Rectal smooth muscle tissue (tissue), 1 donor: ENCODE results near the gene PRR36.
"Not testable (repeated sequence)": the region's sequence is repeated elsewhere in the genome, so short reads cannot be mapped to it uniquely, and the experiment has no call there.

Source experiments
- H3K27ac ChIP-seq: one replicate; pipeline ENCODE4 v1.7.0; 2013; ENCODE audit warnings: low read depth, low read length, inconsistent platforms
- H3K27me3 ChIP-seq: one replicate; pipeline ENCODE4 v1.7.0; 2013; ENCODE audit warnings: low read length; ENCODE audit not compliant: control insufficient read depth, insufficient read depth
- H3K36me3 ChIP-seq: one replicate; pipeline ENCODE4 v1.7.0; 2013; ENCODE audit warnings: low read length; ENCODE audit not compliant: control insufficient read depth, insufficient read depth
- H3K4me1 ChIP-seq: one replicate; pipeline ENCODE4 v1.7.0; 2013; ENCODE audit warnings: low read length; ENCODE audit not compliant: control insufficient read depth, insufficient read depth
- H3K4me3 ChIP-seq: one replicate; pipeline ENCODE4 v1.7.0; 2013; ENCODE audit warnings: low read length
- H3K9ac ChIP-seq: one replicate; pipeline ENCODE4 v1.7.0; 2013; ENCODE audit warnings: low read length

Gene PRR36

DNA sequence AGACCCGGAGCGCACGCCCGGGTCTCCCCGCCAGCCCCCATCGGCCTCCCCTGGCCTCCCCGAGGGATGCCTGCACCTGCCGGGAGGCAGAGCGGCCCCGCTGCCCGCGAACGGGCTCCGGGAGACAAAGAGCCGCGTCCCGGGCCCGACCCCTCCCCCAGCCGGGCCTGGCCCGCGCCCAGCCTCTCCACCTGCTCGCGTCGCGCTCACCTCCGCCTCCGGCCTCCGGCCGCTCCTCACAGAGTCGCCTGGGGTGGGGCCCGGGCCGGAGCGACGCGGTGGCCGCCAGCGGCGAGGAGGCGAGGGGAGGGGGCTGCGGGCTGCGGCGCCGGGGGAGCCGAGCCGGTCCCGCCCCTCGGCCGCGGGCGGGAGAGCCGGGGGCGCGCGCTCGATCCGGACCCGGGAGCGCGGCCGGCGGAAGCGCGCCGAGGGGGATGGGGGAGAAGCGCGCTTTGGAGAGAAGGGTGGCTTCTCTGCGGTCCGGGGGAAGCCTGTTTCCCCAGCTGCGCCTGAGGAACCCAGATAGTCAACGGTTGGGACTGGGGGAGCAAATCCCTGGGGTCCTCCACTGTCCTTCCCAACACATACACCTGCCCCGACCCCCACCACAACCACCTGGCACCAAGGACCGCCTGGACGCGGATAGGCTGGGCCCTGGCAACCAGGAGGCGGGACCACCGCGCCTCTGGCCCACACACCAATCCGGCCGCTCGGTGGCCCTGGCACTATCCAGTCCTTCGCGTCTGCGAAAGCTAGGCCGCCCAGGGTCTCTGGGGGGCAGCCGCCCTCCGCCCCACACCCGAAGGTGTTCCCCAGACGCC lies at the start of gene PRR36:
PRR36 (minus strand) TSS at position 315 of the 821 bp plus-strand sequence. CDS start 701 bp downstream, outside the sequence.
- Histone ChIP-seq H3K27me3 (peaks cover 16% of the 10 kb centered on the region), H3K4me3 (peak within 1 kb of the TSS; percentile 15)

DNA sequence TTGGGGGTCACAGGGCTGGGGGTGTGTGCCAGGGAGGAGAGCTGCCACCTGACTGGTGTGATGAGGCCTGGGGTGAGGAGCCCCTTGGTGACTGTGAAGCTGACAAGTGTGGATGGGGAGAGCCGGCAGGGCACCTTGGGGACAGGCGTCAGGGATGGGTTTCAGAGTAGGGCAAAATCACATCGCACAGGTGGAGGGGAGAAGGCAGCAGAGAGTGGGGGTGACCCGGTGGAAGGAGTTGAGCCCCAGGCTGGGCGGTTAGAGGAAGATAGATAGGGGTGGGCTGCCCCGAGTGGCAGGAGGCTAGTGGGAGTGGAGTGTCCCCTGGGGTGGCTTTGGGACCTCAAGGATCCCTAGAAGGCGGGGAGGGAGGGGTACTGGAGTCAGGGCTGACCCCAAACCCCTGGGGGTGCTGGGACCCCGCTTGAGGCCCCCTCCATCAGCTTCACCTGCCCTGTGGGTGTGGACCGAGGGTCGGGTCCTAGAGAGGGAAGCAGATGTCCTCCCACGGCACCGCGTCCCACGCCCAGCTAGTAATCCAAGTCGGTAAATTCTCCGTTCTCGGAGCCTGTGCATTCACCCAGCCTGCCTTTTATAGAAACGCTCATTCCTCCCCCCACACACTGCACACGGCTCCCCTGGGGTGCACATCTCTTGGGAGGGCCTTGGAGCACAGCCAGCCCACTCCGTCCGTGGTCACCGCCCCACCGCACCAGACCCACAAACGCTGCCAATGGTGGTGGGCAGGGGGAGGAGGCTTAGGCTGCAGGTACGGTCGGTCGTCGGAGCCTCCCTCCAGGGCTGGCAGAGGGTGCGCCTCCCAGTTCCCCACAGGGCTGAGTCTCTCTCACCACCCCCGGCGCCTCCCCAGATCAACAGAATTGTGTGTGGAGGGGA lies 49.4 kb upstream of the PRR36 start:
- Histone ChIP-seq H3K27me3 (peaks cover 6% of the 10 kb centered on the region), H3K9ac (no peak overlapping the region), H3K27ac (peak overlapping the region; percentile 78), H3K36me3 (peaks cover 8% of the 10 kb centered on the region), H3K4me1 (peaks cover 54% of the 10 kb centered on the region), H3K4me3 (peak overlapping the region; percentile 51)

More for the DNA sequence above, at the start of gene PRR36:
- Histone ChIP-seq H3K36me3 (no peaks in the 10 kb centered on the region), H3K27ac (no peak within 1 kb of the TSS), H3K9ac (no peak within 1 kb of the TSS), H3K4me1 (no peaks in the 10 kb centered on the region)

DNA sequence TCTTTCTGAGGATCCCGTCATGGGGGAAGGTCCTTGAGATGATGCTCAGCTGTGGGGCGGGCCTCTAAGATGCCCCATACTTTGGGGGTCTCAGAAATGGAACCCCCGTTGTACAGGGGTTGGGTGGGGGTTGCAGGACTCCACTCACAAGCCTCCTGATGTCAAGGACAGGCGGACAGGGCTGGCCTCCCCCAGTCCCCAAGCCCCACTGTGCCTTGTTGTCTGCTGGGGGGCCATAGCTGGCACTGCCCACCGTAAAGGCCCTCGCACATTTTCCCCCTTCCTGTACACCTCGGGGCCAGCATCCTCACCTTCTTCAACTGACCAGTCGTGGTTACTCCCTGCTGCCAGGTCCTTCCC lies 48.6 kb upstream of the PRR36 start:
- H3K9ac ChIP-seq = no peak overlapping the region
- peak overlapping the region; percentile 78 for H3K27ac ChIP-seq
- peaks cover 47% of the 10 kb centered on the region for H3K4me1 ChIP-seq
- H3K36me3 ChIP-seq = peaks cover 8% of the 10 kb centered on the region
- H3K27me3 ChIP-seq = peaks cover 8% of the 10 kb centered on the region
- peak overlapping the region; percentile 5 for H3K4me3 ChIP-seq

DNA sequence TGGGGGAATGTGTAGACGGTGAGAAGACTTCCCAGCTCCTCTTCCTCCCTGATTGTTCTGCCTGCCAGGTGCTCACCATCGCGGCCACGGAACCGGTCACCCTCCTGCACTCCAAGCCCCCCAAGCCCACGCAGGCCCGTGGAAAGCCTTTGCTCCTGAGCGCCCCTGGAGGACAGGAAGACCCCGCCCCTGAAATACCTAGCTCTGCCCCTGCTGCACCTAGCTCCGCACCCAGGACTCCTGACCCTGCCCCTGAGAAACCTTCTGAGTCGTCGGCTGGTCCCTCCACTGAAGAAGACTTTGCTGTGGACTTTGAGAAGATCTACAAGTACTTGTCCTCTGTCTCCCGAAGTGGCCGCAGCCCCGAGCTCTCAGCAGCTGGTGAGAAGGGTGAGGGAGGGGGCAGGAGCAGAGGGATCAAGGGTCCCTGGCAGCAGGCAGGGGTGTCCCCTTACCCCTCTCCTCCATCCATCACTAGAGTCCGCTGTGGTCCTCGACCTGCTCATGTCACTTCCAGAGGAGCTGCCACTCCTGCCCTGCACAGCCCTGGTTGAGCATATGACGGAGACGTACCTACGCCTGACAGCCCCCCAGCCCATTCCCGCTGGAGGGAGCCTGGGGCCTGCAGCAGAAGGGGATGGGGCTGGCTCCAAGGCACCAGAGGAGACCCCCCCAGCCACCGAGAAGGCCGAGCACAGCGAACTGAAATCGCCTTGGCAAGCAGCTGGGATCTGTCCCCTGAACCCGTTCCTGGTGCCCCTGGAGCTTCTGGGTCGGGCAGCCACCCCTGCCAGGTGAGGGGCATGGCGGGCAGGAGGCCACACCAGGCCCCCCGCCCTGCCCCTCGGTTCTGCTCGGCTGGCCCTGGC lies 48.0 kb upstream of the PRR36 start:
- Histone ChIP-seq H3K36me3 (peaks cover 8% of the 10 kb centered on the region), H3K27me3 (peaks cover 15% of the 10 kb centered on the region), H3K27ac (peak overlapping the region; percentile 78), H3K4me3 (peak overlapping the region; percentile 78), H3K9ac (no peak overlapping the region), H3K4me1 (peaks cover 41% of the 10 kb centered on the region)

DNA sequence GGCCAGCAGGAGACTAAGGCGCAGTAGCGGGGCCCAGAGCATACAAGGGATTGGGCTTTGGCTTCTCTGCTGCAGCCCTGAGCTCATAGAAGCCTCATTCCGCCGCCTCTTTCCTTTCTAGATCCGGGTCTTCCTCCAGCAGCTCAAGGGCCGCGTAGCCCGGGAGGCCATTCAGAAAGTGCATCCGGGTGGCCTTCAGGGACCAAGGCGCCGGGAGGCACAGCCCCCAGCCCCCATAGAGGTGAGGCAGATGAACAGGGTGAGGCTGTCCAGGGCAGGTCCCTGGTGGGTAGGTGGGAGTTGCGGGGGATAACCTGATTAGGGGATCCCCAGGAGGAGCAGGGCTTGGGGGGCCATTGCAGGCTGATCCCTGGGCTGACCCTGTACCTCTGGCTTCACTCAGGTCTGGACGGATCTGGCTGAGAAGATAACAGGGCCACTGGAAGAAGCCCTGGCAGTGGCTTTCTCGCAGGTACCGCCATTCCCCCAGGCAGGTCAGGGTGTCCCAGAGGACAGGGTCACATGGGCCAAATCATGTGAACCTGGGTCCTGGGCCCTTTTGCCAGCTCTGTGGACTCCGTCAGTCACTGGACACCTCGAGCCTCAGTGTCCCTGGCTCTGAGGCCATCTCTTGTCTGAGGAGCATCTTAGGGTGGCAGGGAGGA lies 47.2 kb upstream of the PRR36 start:
- Histone ChIP-seq H3K9ac (no peak overlapping the region), H3K36me3 (peaks cover 8% of the 10 kb centered on the region), H3K4me3 (peak overlapping the region; percentile 78), H3K27ac (peak overlapping the region; percentile 78), H3K4me1 (peaks cover 33% of the 10 kb centered on the region), H3K27me3 (peaks cover 19% of the 10 kb centered on the region)

DNA sequence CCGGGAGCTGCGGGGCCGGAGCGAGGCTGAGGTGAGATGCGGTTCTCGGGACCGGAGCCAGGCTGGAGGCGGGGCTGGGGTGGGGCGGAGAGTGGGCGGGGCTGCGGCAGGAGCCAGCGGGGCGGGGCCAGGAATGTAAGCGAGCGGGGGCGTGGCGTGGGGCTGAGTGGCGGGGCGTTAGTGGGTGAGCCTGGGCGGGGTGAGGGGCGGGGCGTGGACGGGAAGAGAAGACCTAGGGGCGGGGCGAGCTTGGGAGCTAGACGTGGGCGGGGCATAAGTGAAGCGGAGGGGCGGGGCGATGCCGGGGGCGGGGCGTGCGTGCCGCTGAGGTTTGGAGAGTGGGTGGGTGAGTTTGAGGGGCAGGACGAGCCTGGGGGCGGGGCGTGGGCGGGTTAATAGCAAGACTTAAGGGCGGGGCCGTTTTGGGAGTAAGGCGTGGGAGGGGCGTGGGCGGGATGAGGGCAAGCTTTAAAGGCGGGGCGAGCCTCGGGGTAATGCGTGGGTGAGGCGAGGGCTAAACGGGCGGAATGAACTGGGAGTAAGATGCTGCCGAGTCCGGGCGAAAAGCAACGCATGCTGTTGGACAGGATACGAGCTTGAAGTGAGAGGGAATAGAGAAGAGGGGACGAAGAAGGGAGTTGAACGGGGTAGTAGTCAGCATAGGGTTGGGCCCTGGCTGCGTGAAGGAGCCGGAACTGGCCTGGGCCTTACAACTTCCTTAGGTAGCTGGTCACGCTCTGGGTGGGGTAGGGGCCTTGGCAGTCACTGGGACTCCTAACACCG lies 46.5 kb upstream of the PRR36 start:
- H3K4me3 ChIP-seq = peak overlapping the region; percentile 78
- peaks cover 30% of the 10 kb centered on the region for H3K4me1 ChIP-seq
- H3K36me3 ChIP-seq = peaks cover 8% of the 10 kb centered on the region
- H3K27ac ChIP-seq = peak overlapping the region; percentile 88
- H3K9ac ChIP-seq = no peak overlapping the region
- peaks cover 23% of the 10 kb centered on the region for H3K27me3 ChIP-seq

DNA sequence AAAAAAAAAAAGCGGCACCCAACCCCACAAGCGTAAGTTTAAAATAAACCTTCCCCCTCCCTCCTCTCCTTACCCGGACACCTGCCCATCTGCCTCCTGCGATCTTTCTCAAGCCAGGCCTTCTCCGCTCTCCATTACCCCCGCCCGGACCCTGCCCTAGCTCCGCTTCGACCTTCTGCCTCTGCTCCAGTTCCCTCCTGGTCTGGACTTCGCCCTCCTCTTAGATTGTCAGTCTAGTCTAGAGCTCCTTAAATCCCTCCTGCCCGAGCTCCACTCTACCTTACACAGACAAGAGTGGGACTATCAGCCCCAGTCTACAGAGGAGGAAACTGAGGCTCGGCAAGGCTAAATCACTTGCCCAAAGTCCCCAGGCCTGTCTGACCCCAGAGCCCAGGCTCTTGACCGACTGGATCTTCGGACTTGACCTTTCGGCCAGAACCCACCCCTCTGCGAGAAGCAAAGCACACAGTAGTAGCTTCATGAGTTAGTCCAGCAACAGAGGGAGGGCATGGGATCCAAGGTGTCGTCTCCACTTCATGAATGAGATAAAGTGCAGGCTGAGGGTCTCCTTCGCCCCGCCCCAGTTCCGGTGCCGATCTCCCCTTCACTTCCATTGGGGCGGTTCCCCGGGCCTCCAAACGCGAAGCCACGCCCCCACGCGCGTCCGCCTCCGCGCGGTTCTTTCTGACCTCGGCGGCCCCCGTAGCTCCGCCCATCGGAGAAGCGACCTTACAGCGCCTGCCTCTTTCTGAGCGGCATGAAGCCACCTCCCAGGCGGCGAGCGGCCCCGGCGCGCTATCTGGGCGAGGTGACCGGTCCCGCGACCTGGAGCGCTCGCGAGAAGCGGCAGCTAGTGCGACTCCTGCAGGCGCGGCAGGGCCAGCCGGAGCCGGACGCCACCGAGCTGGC lies 45.7 kb upstream of the PRR36 start, which contains the start of gene SNAPC2:
SNAPC2 (plus strand) TSS at position 729 of the 909 bp plus-strand sequence; CDS start at position 758, 29 bp downstream.
- H3K27me3 ChIP-seq = peaks cover 28% of the 10 kb centered on the region
- peaks cover 30% of the 10 kb centered on the region for H3K4me1 ChIP-seq
- no peak within 1 kb of the TSS for H3K9ac ChIP-seq
- H3K27ac ChIP-seq = peak within 1 kb of the TSS; percentile 88
- H3K36me3 ChIP-seq = peaks cover 8% of the 10 kb centered on the region
- peak within 1 kb of the TSS; percentile 78 for H3K4me3 ChIP-seq

DNA sequence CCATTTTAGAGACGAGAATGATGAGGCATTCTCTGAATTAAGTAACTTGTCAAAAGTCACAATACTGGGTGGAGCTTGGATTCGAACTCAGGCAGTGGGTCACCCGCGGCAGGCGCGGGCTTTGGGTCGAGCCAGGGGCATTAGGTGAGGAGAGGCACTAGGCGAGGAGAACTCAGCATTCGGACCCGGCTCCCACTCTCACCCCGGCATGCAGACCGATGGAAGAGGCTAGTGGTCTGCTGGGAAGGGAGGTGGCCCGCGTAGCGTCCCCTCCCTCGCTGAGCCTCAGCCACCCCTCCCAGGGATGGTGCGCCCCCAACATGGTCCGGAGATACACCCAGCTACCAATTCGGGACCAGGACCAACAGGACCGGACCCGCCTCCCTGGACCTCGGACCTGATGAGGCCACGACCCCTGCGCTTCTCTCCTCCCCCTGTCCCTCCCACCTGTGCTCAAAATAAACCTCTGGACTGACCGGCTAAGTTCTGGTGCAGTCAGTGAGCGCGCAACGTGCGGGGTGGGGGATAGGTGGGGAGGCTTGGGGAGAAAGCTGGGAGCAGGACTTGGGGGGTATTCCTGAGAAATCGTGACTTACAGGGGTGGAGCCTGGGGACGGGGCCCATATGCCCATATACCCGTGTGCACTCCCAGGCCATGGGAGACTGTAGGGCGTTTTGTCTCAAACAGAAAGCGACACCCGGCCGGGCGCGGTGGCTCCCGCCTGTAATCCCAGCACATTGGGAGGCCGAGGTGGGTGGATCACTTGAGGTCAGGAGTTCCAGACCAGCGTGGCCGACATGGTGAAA lies 44.6 kb upstream of the PRR36 start:
- peaks cover 25% of the 10 kb centered on the region for H3K4me1 ChIP-seq
- no peak overlapping the region for H3K9ac ChIP-seq
- H3K27ac ChIP-seq = no peak overlapping the region
- H3K4me3 ChIP-seq = no peak overlapping the region
- peaks cover 28% of the 10 kb centered on the region for H3K27me3 ChIP-seq
- peaks cover 8% of the 10 kb centered on the region for H3K36me3 ChIP-seq

DNA sequence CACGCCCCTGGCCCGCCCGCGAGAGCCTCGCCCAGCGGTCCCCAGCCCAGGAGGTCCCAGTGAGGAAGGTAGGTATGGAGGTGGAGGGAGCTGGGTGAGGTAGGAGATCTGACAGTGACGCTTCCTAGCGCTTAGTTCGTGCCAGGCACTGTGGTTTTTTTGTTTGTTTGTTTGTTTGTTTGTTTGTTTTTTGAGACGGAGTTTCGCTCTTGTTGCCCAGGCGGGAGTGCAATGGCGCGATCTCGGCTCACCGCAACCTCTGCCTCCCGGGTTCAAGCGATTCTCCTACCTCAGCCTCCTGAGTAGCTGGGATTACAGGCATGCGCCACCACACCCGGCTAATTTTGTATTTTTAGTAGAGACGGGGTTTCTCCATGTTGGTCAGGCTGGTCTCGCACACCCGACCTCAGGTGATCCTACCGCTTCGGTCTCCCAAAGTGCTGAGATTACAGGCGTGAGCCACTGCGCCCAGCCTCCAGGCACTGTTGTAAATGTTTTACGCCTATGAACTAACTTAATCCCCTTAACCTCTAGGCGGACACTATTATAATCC lies 43.9 kb upstream of the PRR36 start:
- Histone ChIP-seq H3K4me1 (peaks cover 19% of the 10 kb centered on the region), H3K27me3 (peaks cover 28% of the 10 kb centered on the region)
- not testable (repeated sequence) for H3K36me3 ChIP-seq, H3K4me3 ChIP-seq, H3K9ac ChIP-seq, H3K27ac ChIP-seq
